Measurements from ENCODE around the gene SIRT4.
"Not testable (repeated sequence)": the region's sequence is repeated elsewhere in the genome, so short reads cannot be mapped to it uniquely, and the experiment has no call there.

Gene SIRT4

DNA sequence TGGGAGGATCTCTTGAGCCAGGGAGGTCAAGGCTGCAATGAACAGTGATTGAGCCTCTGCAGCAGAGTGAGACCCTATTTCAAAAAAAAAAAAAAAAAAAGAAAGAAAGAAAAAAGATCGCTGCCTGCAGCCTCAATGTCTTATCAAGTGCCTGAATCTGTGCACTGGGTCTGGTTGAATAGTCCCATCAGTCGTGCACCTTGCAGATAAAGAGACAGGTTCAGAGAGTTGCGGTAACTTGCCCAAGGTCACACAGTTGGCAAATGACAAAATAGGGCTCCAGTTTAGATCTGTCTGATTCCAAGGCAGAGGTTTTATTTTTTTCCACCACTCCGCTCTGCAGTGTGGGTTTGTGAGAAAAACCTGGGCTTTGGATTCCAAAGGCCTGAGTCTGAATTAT, 26.1 kb downstream of the SIRT4 start:
- no peaks in the 10 kb centered on the region for H3K4me1 ChIP-seq
- no peak overlapping the region for H3K4me3 ChIP-seq (ENCODE audit: low read depth, low read length)
- no peak for DNase-seq
- H3K9me3 ChIP-seq: no peaks in the 10 kb centered on the region
- no peaks in the 10 kb centered on the region for H3K27me3 ChIP-seq
- TF ChIP-seq, protein P1, sequence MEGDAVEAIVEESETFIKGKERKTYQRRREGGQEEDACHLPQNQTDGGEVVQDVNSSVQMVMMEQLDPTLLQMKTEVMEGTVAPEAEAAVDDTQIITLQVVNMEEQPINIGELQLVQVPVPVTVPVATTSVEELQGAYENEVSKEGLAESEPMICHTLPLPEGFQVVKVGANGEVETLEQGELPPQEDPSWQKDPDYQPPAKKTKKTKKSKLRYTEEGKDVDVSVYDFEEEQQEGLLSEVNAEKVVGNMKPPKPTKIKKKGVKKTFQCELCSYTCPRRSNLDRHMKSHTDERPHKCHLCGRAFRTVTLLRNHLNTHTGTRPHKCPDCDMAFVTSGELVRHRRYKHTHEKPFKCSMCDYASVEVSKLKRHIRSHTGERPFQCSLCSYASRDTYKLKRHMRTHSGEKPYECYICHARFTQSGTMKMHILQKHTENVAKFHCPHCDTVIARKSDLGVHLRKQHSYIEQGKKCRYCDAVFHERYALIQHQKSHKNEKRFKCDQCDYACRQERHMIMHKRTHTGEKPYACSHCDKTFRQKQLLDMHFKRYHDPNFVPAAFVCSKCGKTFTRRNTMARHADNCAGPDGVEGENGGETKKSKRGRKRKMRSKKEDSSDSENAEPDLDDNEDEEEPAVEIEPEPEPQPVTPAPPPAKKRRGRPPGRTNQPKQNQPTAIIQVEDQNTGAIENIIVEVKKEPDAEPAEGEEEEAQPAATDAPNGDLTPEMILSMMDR (IDR thresholded peaks at IDR 0.05; ENCODE audit: low read depth, low read length): no peak
- H3K36me3 ChIP-seq: no peaks in the 10 kb centered on the region

DNA sequence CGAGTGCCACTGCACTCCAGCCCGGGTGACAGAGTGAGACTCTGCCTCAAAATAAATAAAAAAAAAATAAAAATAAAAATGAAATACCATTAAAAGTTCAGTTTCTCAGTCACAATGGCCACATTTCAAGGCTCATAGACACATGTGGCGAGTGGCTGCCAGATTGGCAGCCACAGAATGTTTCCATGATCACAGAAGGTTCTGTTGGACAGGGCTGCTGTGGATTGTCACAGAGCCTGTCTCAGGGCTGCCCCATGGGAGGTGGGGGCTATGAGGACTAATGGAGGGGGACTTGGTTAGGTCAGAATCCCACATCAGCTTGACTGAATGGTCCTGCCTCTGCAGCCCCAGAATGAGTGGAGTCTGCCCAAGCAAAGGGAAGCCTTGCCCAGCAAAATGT, 29.3 kb downstream of the SIRT4 start:
- no peaks in the 10 kb centered on the region for H3K36me3 ChIP-seq
- no peaks in the 10 kb centered on the region for H3K27me3 ChIP-seq
- TF ChIP-seq, protein P1 (IDR thresholded peaks at IDR 0.05; ENCODE audit: low read depth, low read length): no peak
- no peaks in the 10 kb centered on the region for H3K4me1 ChIP-seq
- H3K4me3 ChIP-seq (ENCODE audit: low read depth, low read length): no peak overlapping the region
- no peaks in the 10 kb centered on the region for H3K9me3 ChIP-seq
- DNase-seq: no peak

DNA sequence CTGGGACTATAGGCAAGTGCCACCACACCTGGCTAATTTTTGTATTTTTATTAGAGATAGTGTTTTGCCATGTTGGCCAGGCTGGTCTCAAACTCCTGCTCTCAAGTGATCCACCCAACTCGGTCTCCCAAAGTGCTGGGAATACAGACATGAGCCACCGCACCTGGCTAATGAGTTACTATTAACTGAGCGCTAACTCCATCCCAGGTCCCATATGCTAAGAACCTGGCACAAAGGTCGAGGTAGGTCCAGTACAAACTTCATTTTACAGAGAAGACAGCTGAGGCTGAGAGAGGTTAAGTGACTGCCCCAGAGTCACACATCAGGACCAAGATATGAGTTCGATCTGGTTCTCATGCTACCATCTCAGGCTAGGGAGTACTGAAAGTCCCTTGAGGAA, 29.9 kb downstream of the SIRT4 start:
- Histone ChIP-seq H3K4me1 (no peaks in the 10 kb centered on the region), H3K9me3 (peaks cover 3% of the 10 kb centered on the region; the same call in 1 of the 2 replicates), H3K27me3 (no peaks in the 10 kb centered on the region), H3K4me3 (ENCODE audit: low read depth, low read length) (no peak overlapping the region), H3K36me3 (no peaks in the 10 kb centered on the region)
- no peak for DNase-seq
- TF ChIP-seq, protein P1 (IDR thresholded peaks at IDR 0.05; ENCODE audit: low read depth, low read length): no peak

DNA sequence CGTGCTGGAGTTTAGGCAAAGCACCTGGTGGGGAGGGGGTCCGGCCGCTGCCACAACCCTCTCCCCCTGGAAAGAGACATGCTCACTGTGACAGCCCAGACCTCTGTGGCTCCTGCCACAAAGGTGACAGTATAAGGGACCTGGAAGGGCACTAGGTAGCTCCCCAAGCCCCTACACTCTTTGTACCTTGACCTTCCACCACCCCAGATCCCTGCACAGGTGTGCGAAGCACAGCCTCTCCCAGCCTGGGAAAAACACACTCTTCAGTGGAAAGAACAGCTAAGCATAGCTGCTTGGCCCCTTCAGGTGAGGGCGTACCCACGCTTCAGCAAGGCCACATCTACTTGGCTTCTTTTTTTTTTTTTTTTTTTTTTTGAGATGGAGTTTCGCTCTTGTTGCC, 30.4 kb downstream of the SIRT4 start:
- no peaks in the 10 kb centered on the region for H3K27me3 ChIP-seq
- TF ChIP-seq, protein P1 (IDR thresholded peaks at IDR 0.05; ENCODE audit: low read depth, low read length): no peak
- H3K9me3 ChIP-seq: peaks cover 5% of the 10 kb centered on the region; the same call in 1 of the 2 replicates
- H3K4me1 ChIP-seq: no peaks in the 10 kb centered on the region
- H3K4me3 ChIP-seq (ENCODE audit: low read depth, low read length): no peak overlapping the region
- no peak for DNase-seq
- H3K36me3 ChIP-seq: no peaks in the 10 kb centered on the region

DNA sequence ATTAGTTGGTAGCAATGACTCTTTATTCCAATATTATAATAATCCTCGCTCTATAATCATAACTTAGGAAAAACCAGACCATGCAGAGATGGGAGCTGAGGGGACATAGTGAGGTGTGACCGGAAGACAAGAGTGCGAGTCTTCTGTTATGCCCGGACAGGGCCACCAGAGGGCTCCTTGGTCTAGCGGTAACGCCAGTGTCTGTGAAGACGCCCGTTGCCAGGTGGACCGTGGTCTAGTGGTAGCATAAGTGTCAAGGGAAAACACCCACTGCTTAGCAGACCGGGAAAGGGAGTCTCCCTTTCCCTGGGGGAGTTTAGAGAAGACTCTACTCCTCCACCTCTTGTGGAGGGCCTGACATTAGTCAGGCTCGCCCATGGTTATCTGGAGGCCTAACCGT, 33.3 kb downstream of the SIRT4 start:
- not testable (repeated sequence) for H3K9me3 ChIP-seq; H3K4me3 ChIP-seq (ENCODE audit: low read depth, low read length); H3K36me3 ChIP-seq; H3K27me3 ChIP-seq; H3K4me1 ChIP-seq
- DNase-seq: peak; percentile 68
- TF ChIP-seq, protein P1 (IDR thresholded peaks at IDR 0.05; ENCODE audit: low read depth, low read length): peak; percentile 67

DNA sequence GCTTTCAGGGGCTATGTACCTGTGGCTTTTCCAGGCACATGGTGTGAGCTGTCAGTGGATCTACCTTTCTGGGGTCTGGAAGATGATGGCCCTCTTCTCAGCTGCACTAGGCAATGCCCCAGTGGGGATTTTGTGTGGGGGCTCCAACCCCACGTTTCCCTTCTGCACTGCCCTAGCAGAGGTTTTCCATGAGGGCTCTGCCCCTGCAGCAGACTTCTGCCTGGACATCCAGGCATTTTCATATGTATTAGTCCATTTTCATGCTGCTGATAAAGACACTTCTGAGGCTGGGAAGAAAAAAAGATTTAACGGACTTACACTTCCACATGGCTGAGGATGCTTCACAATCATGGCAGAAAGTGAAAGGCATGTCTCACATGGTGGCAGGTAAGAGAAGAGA, 34.3 kb downstream of the SIRT4 start:
- H3K4me3 ChIP-seq (ENCODE audit: low read depth, low read length); DNase-seq; H3K27me3 ChIP-seq; H3K4me1 ChIP-seq; H3K36me3 ChIP-seq; H3K9me3 ChIP-seq: not testable (repeated sequence)

DNA sequence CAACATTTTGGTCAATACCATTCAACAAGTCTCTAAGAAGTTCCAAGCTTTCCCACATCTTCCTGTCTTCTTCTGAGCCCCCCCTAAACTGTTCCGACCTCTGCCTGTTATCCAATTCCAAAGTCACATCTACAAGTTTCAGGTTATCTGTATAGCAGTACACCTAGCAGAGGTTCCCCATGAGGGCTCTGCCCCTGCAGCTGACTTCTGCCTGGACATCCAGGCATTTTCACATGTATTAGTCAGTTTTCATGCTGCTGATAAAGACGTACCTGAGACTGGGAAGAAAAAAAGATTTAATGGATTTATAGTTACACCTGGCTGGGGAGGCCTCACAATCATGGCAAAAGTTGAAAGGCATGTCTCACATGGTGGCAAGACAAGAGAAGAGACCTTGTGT, 35.6 kb downstream of the SIRT4 start:
- Histone ChIP-seq H3K4me3 (ENCODE audit: low read depth, low read length) (no peak overlapping the region), H3K9me3 (peaks cover 5% of the 10 kb centered on the region; the same call in 1 of the 2 replicates), H3K36me3 (no peaks in the 10 kb centered on the region), H3K27me3 (no peaks in the 10 kb centered on the region), H3K4me1 (no peaks in the 10 kb centered on the region)
- TF ChIP-seq, protein P1 (IDR thresholded peaks at IDR 0.05; ENCODE audit: low read depth, low read length): no peak
- DNase-seq: no peak

Data from BE2C (cell line).